IgD-negative memory B cell (primary cell): ENCODE results near the gene IGDCC3. TPM values are rescaled to one million over a fixed set of nuclear protein-coding genes. Genes with fewer than 3 reads are reported as not detected.

Experiments used
- H3K27ac Mint-ChIP-seq, 3 donors: one replicate each; pipeline ENCODE4 v1.8.0; 2020 to 2022; ENCODE audit warnings: mild to moderate bottlenecking in 3 of 3, mixed read lengths in 3 of 3, moderate library complexity in 1 of 3
- H3K27me3 Mint-ChIP-seq: one replicate; pipeline ENCODE4 v1.8.0; 2021; ENCODE audit warnings: mixed read lengths
- H3K36me3 Mint-ChIP-seq: one replicate; pipeline ENCODE4 v1.8.0; 2020; ENCODE audit warnings: mild to moderate bottlenecking, mixed read lengths
- H3K4me1 Mint-ChIP-seq, 3 donors: one replicate each; pipeline ENCODE4 v1.8.0; 2020 to 2022; ENCODE audit warnings: mixed read lengths in 3 of 3, mild to moderate bottlenecking in 1 of 3
- H3K4me3 Mint-ChIP-seq, 4 donors: one replicate each; pipeline ENCODE4 v1.8.0; 2020 to 2022; ENCODE audit warnings: mild to moderate bottlenecking in 4 of 4, mixed read lengths in 4 of 4, moderate library complexity in 3 of 4
- H3K9me3 Mint-ChIP-seq, 3 donors: one replicate each; pipeline ENCODE4 v1.8.0; 2020 to 2021; ENCODE audit warnings: mixed read lengths in 3 of 3, mild to moderate bottlenecking in 1 of 3
- polyA plus RNA-seq: library from polyadenylated mRNA; unstranded; fragments of 300-500 nt; fragmentation: Illumina TruSeq; gene quantifications from one replicate; pipeline ENCODE4 v1.2.3, GENCODE V29; 2021

The IGDCC3 gene
- polyA plus RNA-seq, 1 donor from 2014 or later = not detected

- H3K4me1 Mint-ChIP-seq = peaks cover 6 to 9% (median 7%) of the 10 kb centered on the region in 3 donors
- no peaks in the 10 kb centered on the region for H3K36me3 Mint-ChIP-seq
- H3K9me3 Mint-ChIP-seq = peaks cover 0 to 3% (median 0%) of the 10 kb centered on the region in 3 donors
- no peak overlapping the region for H3K4me3 Mint-ChIP-seq
- peaks cover 41% of the 10 kb centered on the region for H3K27me3 Mint-ChIP-seq
- no peak overlapping the region for H3K27ac Mint-ChIP-seq
Observed at GRCh38 chr15:65374334-65374733, 3.5 kb downstream of the IGDCC3 start.

- no peak overlapping the region for H3K27ac Mint-ChIP-seq
- peaks cover 5 to 7% (median 6%) of the 10 kb centered on the region in 3 donors for H3K4me1 Mint-ChIP-seq
- no peak overlapping the region for H3K4me3 Mint-ChIP-seq
- peaks cover 34% of the 10 kb centered on the region for H3K27me3 Mint-ChIP-seq
- peaks cover 0 to 3% (median 0%) of the 10 kb centered on the region in 3 donors for H3K9me3 Mint-ChIP-seq
- H3K36me3 Mint-ChIP-seq = no peaks in the 10 kb centered on the region
Observed at GRCh38 chr15:65373163-65373651, 4.6 kb downstream of the IGDCC3 start.

GRCh38 chr15:65372787-65373067 is 5.1 kb downstream of the IGDCC3 start:
- H3K4me3 Mint-ChIP-seq = no peak overlapping the region
- peaks cover 5 to 7% (median 6%) of the 10 kb centered on the region in 3 donors for H3K4me1 Mint-ChIP-seq
- peaks cover 34% of the 10 kb centered on the region for H3K27me3 Mint-ChIP-seq
- H3K36me3 Mint-ChIP-seq = no peaks in the 10 kb centered on the region
- H3K27ac Mint-ChIP-seq = no peak overlapping the region
- peaks cover 0 to 3% (median 0%) of the 10 kb centered on the region in 3 donors for H3K9me3 Mint-ChIP-seq

DNA sequence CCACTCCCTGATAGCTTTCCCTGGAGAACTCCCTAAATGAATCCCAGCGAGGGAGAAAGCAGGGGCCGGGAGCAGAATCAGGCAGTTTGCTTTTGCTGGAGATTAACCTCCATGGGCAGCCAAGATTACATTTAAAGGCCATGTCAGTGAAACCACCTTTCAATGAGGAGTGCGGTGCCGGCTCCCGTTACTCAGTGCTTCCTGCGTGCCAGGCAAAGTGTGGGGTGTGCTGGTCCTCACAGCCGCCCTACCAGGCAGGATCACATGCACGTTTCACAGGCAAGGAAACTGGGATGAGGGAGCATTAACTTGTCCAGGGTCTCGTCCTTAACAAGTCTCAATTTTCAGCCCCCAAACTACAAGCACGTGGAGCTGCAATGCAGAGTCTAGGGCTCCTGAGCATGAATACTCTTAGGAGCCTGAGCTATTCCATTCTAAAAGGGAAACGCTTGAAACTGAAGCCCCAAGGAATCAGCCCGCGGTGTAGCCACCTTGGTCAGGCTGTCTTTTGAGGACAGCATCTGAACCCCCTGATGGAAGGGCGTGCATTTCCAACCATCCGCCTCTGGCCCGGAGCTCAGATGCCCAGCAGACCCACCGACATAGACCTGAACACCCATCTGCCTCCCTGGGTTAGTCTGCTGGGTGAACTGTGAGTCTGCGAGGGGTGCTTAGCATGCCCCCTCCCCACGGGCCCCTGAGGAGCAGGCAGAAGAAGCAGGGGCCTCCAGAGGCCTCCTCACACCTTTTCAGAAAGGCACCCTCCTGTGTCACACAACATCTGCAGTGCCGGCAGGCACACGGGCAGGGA is 5.6 kb downstream of the IGDCC3 start:
- Mint-ChIP-seq H3K36me3 (no peaks in the 10 kb centered on the region), H3K27ac (no peak overlapping the region), H3K27me3 (peaks cover 33% of the 10 kb centered on the region), H3K4me1 (peaks cover 5 to 7% (median 6%) of the 10 kb centered on the region in 3 donors), H3K9me3 (peaks cover 0 to 3% (median 0%) of the 10 kb centered on the region in 3 donors), H3K4me3 (no peak overlapping the region)

DNA sequence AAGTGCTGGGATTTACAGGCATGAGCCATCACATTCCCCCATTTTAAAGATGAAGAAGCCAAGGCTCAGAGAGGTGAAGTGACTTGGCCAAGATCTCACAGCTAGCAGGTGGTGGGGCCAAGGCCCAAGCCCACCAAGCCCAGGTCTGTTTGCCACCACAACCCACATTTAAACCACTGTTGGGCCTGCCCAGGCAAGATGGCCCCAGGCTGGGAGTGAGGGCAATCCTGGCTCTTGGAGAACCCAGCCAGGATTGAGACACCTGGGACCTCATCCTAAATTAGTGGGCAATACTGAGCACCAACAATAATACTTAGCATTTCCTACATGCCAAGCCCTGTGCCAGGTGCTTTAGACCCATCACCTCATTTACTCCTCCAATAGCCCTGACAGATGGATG is 6.9 kb downstream of the IGDCC3 start:
- H3K4me3 Mint-ChIP-seq = no peak overlapping the region
- H3K27ac Mint-ChIP-seq = no peak overlapping the region
- H3K27me3 Mint-ChIP-seq = peaks cover 22% of the 10 kb centered on the region
- H3K4me1 Mint-ChIP-seq = peaks cover 0 to 4% (median 2%) of the 10 kb centered on the region in 3 donors
- no peaks in the 10 kb centered on the region for H3K36me3 Mint-ChIP-seq
- H3K9me3 Mint-ChIP-seq = peaks cover 0 to 3% (median 0%) of the 10 kb centered on the region in 3 donors

DNA sequence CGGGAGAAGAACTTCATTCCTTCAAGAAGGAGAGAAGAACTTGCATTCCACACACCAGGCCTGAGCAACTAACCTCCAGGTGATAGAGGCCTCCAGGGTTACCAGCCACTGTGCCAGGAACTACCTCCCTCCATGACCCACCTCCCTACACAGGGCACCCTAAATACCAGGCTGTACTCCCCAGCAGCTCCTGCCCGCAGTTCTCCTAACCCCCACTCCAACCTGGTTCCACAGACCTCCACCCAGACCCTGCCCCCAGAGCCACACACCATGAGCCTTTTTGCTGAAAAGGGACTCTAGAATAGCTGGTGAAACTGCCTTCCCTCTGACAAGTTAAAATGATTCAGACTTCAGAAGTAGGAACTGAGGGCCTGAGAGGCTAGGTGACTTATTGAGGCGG is 8.2 kb downstream of the IGDCC3 start:
- Mint-ChIP-seq H3K36me3 (no peaks in the 10 kb centered on the region), H3K4me1 (peaks cover 0 to 2% (median 0%) of the 10 kb centered on the region in 3 donors), H3K27ac (no peak overlapping the region), H3K9me3 (peaks cover 0 to under 1% (median 0%) of the 10 kb centered on the region in 3 donors), H3K4me3 (no peak overlapping the region), H3K27me3 (peaks cover 10% of the 10 kb centered on the region)

- peaks cover 0 to 2% (median 0%) of the 10 kb centered on the region in 3 donors for H3K4me1 Mint-ChIP-seq
- H3K9me3 Mint-ChIP-seq = no peaks in the 10 kb centered on the region
- peaks cover 9% of the 10 kb centered on the region for H3K27me3 Mint-ChIP-seq
- no peak overlapping the region for H3K27ac Mint-ChIP-seq
- no peak overlapping the region for H3K4me3 Mint-ChIP-seq
- no peaks in the 10 kb centered on the region for H3K36me3 Mint-ChIP-seq
Observed at GRCh38 chr15:65369212-65369547, 8.6 kb downstream of the IGDCC3 start.

GRCh38 chr15:65368302-65369211 is 9.2 kb downstream of the IGDCC3 start:
- Mint-ChIP-seq H3K36me3 (no peaks in the 10 kb centered on the region), H3K27ac (no peak overlapping the region), H3K4me1 (peaks cover 0 to 2% (median 0%) of the 10 kb centered on the region in 3 donors), H3K9me3 (no peaks in the 10 kb centered on the region), H3K4me3 (no peak overlapping the region), H3K27me3 (peaks cover 6% of the 10 kb centered on the region)

DNA sequence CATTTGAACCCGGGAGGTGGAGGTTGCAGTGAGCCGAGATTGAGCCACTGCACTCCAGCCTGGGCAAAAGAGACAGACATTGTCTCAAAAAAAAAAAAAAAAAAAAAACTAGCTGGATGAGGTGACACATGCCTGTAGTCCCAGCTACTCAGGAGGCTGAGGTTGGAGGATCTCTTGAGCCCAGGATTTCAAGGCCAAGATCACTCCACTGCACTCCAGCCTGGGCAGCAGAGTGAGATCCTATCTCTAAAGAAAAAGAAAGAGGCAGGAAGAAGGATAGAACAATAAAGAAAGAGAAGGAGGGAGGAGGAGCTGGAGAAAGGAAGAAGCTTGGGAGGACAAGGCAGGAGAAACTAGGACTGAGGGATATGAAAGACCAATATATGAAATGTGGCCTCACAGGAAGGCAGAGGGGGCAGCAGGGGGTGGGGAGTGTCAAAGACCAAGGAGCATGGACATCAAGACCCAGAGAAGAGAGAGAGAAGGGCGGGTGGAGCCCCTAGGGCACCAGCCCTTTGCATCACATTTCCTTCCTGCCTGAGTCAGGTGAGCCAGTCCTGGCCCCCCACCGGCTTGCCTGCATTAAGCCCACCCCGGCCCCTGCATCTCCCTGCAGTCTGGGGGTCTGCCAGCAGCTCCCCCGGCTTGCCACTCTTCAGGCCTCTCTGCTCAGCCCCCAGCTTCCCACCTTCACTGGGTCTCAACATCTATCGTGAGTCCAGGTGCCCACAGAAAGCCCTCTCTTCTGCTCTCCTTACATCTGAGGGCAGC is 11.5 kb downstream of the IGDCC3 start:
- Mint-ChIP-seq H3K4me1 (peaks cover 0 to 2% (median 0%) of the 10 kb centered on the region in 3 donors), H3K4me3 (no peak overlapping the region), H3K36me3 (no peaks in the 10 kb centered on the region), H3K27me3 (peaks cover 12% of the 10 kb centered on the region), H3K9me3 (no peaks in the 10 kb centered on the region), H3K27ac (no peak overlapping the region)

DNA sequence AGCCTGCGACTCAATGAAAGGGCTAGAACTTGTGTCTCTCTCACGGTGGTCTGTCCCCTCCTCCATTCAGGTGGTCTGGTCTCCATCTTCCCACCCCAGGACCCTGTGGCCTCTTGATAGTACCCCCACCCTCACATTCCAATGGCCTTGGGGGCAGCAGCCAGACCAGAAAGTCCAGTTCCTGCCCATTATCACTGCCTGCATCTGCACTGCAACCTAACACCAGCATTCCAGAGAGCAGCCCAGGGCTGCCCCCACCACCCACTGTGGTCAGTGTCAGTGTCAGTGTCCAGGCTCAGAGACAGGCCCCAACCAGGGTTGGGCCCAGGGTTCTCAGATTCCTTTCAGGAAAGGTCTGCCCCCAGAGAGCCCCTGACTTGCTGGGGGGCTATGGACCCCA is 12.6 kb downstream of the IGDCC3 start:
- Mint-ChIP-seq H3K27ac (no peak overlapping the region), H3K9me3 (no peaks in the 10 kb centered on the region), H3K27me3 (peaks cover 13% of the 10 kb centered on the region)

GRCh38 chr15:65363766-65364165 is 14.0 kb downstream of the IGDCC3 start:
- Mint-ChIP-seq H3K9me3 (no peaks in the 10 kb centered on the region), H3K36me3 (no peaks in the 10 kb centered on the region), H3K27ac (no peak overlapping the region), H3K4me3 (no peak overlapping the region), H3K27me3 (peaks cover 18% of the 10 kb centered on the region), H3K4me1 (peaks cover 0 to 2% (median 0%) of the 10 kb centered on the region in 3 donors)

More for the DNA sequence above, 12.6 kb downstream of the IGDCC3 start:
- Mint-ChIP-seq H3K4me3 (no peak overlapping the region), H3K4me1 (peaks cover 0 to 2% (median 0%) of the 10 kb centered on the region in 3 donors), H3K36me3 (no peaks in the 10 kb centered on the region)

GRCh38 chr15:65363306-65363705 is 14.5 kb downstream of the IGDCC3 start:
- no peak overlapping the region for H3K4me3 Mint-ChIP-seq
- peaks cover 0 to 2% (median 0%) of the 10 kb centered on the region in 3 donors for H3K4me1 Mint-ChIP-seq
- peaks cover 19% of the 10 kb centered on the region for H3K27me3 Mint-ChIP-seq
- H3K36me3 Mint-ChIP-seq = no peaks in the 10 kb centered on the region
- H3K9me3 Mint-ChIP-seq = no peaks in the 10 kb centered on the region
- H3K27ac Mint-ChIP-seq = no peak overlapping the region

- Mint-ChIP-seq H3K4me1 (peaks cover 0 to 2% (median 0%) of the 10 kb centered on the region in 3 donors), H3K9me3 (no peaks in the 10 kb centered on the region), H3K27ac (peak overlapping the region in 1 of 3 donors; percentile 39), H3K36me3 (peaks cover 4% of the 10 kb centered on the region), H3K4me3 (no peak overlapping the region), H3K27me3 (peaks cover 20% of the 10 kb centered on the region)
Observed at GRCh38 chr15:65362491-65362890, 15.3 kb downstream of the IGDCC3 start.

DNA sequence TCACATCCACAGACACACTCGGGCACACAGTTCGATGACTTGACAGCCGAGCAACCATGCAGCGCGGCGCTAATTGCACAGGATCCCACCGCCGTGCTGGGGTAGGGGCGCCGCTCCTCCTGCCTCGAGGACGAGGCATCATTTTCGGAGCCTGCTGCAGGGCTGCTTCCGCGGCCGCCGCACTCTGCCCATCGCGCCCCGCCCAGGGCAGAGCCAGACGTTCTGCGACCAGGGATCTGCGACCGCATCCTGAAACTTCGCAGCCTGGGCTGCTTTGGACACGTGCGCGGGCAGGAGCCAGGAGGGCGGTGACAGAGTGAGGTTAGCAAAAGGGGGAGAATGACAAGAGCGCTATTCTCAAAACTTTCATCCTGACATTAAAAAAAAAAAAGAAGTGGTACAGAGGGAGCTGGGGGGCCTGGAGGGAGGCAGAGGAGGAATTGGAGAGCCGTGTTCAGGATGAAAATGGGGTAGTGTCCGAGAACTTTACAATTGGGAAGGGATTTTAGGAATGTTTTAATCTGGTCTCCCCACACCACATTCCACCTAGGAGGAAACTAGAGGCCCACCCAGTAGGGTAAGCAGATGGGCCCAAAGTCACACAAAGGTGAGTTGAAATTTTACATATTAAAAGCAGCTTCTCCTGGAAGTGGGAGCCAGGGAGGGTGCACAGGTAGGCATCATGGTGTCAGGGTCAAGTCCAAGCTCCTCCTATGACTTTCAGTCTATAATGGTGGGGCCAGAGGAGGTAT is 15.9 kb downstream of the IGDCC3 start:
- H3K36me3 Mint-ChIP-seq = peaks cover 5% of the 10 kb centered on the region
- no peaks in the 10 kb centered on the region for H3K9me3 Mint-ChIP-seq
- no peak overlapping the region for H3K4me3 Mint-ChIP-seq
- no peak overlapping the region for H3K27ac Mint-ChIP-seq
- H3K4me1 Mint-ChIP-seq = peaks cover 0 to 2% (median 0%) of the 10 kb centered on the region in 3 donors
- peaks cover 23% of the 10 kb centered on the region for H3K27me3 Mint-ChIP-seq
